Measurements from ENCODE around the gene LDLRAP1.
A peak's percentile ranks its signal among the peaks of the same experiment; 100 is the strongest.

The LDLRAP1 gene

DNA sequence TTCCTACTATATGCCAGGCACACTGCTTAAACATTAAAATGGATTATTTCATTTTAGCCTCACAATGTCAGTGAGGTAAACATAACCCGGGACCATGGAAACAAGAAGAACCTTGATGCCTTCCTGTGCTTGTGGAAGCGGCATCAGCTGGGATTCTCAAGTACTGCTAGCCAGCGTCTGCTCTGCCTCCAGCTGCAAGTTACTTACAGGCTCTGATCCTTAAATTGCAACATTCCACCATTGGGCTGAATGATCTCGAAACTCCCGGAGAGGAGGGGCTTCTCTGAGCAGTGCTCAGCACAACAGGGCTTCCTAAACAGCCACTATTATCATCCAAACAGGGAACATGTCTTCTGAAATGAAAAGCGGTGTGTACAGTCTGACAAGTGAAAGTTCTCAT lies 66.5 kb downstream of the LDLRAP1 start:
- peak; percentile 53 for DNase-seq

DNA sequence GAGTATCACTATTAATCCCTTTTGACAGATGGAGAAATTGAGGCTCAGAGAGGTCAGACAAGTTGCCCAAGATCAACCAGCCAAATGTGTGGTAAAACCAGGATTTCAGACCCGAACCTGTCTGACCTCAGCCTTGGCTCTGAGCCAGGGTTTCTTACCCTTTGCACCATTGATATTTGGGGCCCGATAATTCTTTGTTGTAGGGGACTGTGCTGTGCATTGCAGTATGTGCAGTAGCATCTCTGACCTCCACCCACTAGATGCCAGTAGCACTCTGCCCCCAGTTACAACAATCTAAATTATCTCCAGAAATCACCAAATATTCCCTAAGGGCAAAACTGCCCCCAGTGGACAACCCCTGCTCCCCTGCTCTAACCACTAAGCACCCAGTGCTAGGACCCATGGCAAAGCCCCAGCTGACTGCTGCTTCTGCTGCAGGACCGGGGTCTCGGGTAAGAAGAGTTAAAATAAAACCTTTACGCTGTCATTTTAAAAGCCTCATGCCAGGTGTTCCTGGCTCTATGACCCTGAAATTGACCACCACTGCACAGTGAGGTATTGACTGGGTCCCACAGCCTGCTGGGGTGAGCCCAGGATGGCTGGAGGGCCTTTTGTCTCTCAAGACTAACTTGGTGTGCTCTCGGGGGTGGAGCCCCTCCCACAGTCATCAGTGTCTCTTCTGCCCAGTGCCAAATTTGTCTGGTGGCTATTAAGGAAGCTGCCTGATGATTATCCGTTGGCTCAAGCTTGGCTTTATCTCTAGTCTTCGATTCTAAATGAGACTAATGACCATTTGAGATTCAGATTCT lies 67.6 kb downstream of the LDLRAP1 start:
- DNase-seq = peak; percentile 56

DNA sequence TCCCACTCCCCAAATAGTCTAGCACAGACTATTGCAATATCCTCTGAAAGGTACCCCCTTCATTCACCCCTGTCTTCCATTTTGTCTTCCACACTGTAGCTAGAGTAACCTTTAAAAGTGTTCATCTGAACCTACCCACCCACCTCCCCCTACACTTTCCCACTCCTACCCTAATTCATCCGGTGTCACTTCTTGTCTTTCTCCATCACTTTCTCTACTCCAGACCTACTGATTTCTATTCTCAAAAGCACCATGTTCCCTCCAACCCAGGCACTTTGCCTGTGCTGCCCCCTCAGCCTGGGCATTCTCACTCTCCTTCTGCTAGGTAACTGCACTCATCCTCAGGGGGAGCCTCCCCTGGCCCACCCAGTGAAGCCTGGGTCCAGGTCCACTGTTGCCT lies 68.4 kb downstream of the LDLRAP1 start:
- DNase-seq = peak; percentile 41

DNA sequence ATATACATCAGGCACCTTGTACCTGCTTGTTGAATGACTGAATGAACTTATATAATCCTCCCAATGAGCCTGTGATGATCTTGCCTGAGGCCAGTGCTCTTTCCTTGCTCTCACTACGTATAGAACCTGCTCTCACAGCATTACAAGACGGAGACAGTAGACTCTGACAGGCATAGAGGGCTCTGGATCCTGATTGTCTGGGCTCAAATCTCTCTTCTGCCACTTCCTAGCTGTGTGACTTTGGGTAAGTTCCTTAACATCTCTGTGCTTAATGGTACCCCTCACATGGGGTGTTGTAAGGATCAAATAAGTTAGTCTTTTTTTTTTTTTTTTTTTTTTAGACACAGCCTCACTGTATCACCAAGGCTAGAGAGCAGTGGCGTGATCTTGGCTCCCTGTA lies 69.0 kb downstream of the LDLRAP1 start:
- DNase-seq = no peak

DNA sequence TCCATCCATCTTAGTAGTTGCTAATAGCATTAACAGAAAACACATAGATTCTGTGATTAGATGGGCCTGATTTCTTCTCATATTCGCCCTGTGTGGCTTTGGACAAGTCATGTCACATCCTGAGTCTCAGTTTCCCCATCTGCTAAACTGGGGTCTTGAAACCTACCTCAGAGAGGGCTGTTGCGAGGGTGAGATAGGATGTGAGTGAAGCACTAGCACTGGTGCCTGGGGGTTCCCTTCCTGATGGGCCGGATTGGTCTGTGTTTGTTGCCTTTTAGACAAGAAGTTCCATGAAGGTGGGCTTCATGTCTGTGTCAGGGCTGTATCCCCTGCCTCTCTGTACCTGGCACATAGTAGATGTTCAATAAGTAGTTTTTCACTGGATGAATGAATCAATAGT lies 69.7 kb downstream of the LDLRAP1 start:
- no peak for DNase-seq

DNA sequence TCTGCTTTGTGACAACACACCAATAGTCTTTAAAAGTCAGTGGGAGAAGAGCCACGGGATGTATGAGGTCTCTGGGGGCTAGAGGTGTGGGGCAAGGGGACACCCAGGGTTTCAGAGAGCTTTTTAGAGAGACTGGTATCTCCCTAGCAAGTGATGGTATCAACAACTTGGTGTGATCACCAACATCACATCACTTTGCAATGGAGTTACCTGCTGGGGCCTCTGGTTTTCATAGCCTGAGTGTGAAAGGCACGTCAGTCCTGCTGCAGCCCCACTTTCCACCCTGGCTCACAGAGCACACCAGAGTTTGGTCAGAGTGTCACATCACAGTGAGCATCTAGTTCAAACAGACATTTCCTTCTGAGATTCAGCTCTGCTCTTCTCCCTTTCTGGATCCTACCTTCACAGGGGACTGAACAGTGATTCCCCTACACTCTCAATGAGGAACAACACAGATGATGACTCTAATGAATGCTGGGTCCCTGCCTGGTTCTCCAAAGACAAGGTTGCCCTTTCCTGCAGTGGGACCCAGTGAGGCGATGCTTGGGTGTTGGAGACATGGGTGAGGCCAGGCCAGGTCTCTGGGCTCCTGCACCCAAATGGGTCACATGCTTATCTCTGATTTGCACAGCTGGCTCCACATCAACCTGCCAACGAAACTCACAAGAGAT lies 71.2 kb downstream of the LDLRAP1 start:
- no peak for DNase-seq

DNA sequence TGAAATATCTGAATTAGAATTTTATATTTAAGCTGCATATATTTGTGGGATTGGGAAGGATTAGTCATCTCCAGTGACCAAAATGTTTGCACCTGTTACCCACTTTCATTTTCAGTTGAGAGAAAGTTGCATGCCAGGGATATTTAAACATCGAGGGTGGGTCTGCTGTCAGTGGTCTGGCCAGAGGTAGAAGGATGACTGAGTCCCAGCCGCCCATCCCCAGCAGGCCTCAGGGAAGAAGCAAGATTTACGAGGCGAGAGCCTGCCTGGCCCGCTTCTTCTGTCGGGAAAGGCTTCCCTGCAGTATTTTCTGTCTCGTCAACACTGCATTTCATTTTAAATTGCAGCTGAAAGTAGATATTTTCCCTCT lies 71.8 kb downstream of the LDLRAP1 start:
- no peak for DNase-seq

DNA sequence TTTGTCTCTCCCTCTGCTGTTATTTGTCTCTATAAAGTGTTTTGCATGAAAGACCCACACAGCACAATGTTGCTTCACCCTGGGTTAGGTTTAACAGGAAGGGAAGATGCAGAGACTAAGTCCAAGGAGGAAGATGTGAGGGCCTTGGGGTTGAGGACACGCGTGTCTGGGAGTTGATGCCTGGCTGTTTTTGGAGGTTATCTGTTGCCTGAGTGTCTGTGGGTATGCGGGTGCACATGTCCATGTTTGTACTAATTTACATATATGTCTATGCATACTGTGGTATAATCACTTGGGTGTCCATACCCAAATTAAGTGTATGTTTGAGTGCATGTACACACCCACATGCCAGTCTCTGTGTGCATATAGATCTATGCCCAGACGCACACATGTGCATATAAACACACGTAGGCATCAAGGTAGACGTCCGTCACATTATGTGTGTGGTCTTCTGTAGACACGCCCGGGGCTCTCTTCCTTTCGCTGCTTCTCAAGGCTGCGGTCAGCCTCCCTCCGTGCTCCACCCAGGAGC lies 72.2 kb downstream of the LDLRAP1 start:
- DNase-seq = peak; percentile 71

DNA sequence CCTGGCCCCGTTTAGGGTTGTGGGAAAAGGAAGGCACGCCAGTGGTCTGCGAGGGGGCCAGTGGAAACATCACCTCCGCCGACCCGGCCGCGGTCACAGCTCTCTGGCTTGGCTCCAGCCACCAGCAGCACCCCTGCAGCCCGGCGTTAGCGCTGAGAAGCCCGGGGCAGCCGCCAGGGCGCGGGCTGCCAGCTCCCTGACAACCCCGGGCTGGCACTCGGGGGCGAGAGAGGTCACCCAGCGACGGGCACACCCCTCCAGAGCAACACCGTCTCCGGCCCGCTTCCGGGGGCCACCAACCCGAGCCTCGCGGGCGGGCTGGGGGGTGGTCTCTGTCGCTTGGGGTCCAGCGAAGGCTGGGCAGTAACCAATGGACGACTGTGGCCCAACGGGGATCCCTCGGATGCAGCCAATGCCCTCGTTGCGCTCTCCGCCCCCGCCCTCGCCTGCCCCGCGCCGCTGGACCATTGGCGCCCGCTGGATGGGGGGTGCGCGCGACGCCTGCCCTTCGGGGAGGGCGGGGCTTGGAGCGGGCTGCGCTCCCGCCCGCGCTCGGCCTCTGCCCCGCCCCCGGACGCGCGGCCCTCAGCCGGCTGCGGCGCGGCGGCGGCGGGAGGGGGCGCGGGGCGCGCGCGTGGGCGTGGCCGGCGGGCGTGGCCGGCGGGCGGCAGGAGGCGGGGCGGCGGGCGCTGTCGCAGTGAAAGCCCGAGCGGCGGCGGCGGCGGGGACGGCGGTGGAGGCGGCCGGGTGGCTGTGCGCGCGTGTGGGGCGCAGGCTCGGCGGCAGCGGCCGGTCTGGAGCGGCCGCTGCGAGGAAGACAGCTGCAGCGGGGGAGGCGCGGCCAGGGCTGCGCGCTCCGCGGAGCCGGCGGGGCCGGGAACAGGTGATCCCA lies 72.9 kb downstream of the LDLRAP1 start, which contains the start of gene MAN1C1:
MAN1C1 (plus strand) TSS at position 697 of the 892 bp plus-strand sequence. CDS start 1,007 bp downstream, outside the sequence.
- peak; percentile 89 for DNase-seq

DNA sequence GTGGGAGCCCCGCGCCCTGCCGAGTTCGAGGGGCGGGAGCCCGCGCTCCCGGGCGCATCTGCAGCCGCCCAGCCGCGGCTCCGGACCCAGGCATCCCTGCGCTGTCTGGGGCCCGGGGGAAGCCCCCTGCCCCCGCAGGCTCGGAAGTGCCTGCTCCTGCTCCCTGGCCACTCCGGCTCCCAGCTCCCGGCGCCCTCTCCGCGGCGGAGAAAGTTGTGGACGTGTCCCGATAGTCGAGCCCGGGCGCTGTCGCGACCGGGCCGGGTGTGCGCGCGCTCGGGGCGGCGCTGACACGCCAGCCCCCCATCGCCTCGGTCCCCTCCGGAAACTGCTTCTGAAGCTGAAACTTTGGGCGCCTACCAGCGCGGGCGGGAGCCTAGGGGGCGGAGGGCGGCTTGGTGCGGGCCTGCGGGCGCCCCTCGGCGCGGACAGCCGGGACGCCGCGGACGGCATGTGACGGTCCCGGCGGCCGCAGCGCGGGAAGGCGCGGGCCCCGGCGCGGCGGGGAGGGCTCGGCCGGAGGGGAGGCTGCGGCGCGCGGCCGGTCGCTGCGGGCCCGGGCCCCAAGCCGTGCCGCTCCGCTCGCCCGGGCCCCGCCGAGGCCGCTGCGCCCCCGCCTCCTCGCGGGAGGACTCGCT lies 73.7 kb downstream of the LDLRAP1 start:
- peak; percentile 72 for DNase-seq

DNA sequence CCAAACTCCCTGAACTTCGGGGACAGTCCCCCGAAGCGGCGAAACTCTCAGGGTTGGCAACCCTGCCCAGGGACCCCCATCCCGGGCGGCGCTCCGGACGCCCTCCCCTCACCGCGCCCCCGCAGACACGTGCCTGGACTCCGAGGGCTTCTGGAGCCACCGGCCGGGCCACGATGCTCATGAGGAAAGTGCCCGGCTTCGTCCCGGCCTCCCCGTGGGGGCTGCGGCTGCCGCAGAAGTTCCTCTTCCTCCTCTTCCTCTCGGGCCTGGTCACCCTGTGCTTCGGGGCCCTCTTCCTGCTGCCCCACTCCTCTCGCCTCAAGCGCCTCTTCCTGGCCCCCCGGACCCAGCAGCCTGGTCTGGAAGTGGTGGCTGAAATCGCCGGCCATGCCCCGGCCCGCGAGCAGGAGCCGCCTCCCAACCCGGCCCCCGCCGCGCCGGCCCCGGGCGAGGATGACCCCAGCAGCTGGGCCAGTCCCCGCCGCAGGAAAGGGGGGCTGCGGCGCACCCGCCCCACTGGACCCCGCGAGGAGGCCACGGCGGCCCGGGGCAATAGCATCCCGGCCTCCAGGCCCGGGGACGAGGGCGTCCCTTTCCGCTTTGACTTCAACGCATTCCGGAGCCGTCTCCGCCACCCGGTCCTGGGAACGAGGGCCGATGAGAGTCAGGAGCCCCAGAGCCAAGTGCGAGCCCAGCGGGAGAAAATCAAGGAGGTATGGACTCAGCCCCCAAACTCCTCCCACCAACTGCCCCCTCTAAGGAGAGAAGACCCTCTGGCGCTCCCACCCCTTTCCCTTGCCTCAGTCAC lies 74.4 kb downstream of the LDLRAP1 start:
- DNase-seq = peak; percentile 69

DNA sequence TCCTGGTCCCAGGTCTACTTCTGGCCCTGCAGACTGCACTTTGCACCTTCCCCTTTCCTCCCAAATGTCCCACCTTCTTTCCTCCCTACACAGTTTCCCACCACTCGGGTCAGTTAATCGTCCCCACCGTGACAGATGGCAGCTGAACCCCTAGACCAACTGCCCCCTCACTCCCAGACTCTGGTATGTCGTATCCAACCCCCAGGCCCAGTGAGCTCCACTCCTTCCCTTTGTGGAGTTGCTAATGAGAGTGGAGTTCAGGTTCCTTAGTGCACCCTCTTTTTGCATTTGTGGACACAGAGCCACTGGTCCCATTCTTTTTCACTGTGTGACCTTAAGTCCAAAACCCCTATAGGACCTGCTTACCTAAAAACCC lies 75.0 kb downstream of the LDLRAP1 start:
- no peak for DNase-seq

All from activated CD8-positive, alpha-beta memory T cell treated with anti-CD3 and anti-CD28 coated beads for 24 hours (primary cell).